ENCODE data around the gene GP5.

GP5 gene

GRCh38 chr3:194352667-194353246 is 46.3 kb downstream of the GP5 start (continued):
- TF ChIP-seq, protein P1, sequence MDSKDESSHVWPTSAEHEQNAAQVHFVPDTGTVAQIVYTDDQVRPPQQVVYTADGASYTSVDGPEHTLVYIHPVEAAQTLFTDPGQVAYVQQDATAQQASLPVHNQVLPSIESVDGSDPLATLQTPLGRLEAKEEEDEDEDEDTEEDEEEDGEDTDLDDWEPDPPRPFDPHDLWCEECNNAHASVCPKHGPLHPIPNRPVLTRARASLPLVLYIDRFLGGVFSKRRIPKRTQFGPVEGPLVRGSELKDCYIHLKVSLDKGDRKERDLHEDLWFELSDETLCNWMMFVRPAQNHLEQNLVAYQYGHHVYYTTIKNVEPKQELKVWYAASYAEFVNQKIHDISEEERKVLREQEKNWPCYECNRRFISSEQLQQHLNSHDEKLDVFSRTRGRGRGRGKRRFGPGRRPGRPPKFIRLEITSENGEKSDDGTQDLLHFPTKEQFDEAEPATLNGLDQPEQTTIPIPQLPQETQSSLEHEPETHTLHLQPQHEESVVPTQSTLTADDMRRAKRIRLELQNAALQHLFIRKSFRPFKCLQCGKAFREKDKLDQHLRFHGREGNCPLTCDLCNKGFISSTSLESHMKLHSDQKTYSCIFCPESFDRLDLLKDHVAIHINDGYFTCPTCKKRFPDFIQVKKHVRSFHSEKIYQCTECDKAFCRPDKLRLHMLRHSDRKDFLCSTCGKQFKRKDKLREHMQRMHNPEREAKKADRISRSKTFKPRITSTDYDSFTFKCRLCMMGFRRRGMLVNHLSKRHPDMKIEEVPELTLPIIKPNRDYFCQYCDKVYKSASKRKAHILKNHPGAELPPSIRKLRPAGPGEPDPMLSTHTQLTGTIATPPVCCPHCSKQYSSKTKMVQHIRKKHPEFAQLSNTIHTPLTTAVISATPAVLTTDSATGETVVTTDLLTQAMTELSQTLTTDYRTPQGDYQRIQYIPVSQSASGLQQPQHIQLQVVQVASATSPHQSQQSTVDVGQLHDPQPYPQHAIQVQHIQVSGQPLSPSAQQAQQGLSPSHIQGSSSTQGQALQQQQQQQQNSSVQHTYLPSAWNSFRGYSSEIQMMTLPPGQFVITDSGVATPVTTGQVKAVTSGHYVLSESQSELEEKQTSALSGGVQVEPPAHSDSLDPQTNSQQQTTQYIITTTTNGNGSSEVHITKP (tag by site-specific recombination; IDR thresholded peaks at IDR 0.05) = peak; percentile 81
- TF ChIP-seq ZNF184 (tag by site-specific recombination; IDR thresholded peaks at IDR 0.05) = no peak
- no peak for TF ChIP-seq SCRT2 (tag by site-specific recombination; IDR thresholded peaks at IDR 0.05)
- TF ChIP-seq, protein P2, sequence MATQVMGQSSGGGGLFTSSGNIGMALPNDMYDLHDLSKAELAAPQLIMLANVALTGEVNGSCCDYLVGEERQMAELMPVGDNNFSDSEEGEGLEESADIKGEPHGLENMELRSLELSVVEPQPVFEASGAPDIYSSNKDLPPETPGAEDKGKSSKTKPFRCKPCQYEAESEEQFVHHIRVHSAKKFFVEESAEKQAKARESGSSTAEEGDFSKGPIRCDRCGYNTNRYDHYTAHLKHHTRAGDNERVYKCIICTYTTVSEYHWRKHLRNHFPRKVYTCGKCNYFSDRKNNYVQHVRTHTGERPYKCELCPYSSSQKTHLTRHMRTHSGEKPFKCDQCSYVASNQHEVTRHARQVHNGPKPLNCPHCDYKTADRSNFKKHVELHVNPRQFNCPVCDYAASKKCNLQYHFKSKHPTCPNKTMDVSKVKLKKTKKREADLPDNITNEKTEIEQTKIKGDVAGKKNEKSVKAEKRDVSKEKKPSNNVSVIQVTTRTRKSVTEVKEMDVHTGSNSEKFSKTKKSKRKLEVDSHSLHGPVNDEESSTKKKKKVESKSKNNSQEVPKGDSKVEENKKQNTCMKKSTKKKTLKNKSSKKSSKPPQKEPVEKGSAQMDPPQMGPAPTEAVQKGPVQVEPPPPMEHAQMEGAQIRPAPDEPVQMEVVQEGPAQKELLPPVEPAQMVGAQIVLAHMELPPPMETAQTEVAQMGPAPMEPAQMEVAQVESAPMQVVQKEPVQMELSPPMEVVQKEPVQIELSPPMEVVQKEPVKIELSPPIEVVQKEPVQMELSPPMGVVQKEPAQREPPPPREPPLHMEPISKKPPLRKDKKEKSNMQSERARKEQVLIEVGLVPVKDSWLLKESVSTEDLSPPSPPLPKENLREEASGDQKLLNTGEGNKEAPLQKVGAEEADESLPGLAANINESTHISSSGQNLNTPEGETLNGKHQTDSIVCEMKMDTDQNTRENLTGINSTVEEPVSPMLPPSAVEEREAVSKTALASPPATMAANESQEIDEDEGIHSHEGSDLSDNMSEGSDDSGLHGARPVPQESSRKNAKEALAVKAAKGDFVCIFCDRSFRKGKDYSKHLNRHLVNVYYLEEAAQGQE (tag by site-specific recombination; IDR thresholded peaks at IDR 0.05) = no peak
- TF ChIP-seq, protein P3, sequence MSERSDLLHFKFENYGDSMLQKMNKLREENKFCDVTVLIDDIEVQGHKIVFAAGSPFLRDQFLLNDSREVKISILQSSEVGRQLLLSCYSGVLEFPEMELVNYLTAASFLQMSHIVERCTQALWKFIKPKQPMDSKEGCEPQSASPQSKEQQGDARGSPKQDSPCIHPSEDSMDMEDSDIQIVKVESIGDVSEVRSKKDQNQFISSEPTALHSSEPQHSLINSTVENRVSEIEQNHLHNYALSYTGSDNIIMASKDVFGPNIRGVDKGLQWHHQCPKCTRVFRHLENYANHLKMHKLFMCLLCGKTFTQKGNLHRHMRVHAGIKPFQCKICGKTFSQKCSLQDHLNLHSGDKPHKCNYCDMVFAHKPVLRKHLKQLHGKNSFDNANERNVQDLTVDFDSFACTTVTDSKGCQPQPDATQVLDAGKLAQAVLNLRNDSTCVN (tag by site-specific recombination; optimal IDR thresholded peaks at IDR 0.05) = no peak
- TF ChIP-seq GLIS1 (tag by site-specific recombination; IDR thresholded peaks at IDR 0.05) = no peak
- peak; percentile 61; the same call in 1 of the 2 replicates for TF ChIP-seq ZNF707 (tag by site-specific recombination; IDR thresholded peaks at IDR 0.05)
- TF ChIP-seq, protein P4, sequence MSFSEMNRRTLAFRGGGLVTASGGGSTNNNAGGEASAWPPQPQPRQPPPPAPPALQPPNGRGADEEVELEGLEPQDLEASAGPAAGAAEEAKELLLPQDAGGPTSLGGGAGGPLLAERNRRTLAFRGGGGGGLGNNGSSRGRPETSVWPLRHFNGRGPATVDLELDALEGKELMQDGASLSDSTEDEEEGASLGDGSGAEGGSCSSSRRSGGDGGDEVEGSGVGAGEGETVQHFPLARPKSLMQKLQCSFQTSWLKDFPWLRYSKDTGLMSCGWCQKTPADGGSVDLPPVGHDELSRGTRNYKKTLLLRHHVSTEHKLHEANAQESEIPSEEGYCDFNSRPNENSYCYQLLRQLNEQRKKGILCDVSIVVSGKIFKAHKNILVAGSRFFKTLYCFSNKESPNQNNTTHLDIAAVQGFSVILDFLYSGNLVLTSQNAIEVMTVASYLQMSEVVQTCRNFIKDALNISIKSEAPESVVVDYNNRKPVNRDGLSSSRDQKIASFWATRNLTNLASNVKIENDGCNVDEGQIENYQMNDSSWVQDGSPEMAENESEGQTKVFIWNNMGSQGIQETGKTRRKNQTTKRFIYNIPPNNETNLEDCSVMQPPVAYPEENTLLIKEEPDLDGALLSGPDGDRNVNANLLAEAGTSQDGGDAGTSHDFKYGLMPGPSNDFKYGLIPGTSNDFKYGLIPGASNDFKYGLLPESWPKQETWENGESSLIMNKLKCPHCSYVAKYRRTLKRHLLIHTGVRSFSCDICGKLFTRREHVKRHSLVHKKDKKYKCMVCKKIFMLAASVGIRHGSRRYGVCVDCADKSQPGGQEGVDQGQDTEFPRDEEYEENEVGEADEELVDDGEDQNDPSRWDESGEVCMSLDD (tag by site-specific recombination; IDR thresholded peaks at IDR 0.05) = peak; percentile 71
- TF ChIP-seq ZNF114 (tag by site-specific recombination; IDR thresholded peaks at IDR 0.05) = no peak
- TF ChIP-seq, protein P5, sequence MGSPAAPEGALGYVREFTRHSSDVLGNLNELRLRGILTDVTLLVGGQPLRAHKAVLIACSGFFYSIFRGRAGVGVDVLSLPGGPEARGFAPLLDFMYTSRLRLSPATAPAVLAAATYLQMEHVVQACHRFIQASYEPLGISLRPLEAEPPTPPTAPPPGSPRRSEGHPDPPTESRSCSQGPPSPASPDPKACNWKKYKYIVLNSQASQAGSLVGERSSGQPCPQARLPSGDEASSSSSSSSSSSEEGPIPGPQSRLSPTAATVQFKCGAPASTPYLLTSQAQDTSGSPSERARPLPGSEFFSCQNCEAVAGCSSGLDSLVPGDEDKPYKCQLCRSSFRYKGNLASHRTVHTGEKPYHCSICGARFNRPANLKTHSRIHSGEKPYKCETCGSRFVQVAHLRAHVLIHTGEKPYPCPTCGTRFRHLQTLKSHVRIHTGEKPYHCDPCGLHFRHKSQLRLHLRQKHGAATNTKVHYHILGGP (tag by site-specific recombination; IDR thresholded peaks at IDR 0.05) = peak; percentile 45; the same call in 1 of the 2 replicates
- peak; percentile 67; the same call in 1 of the 2 replicates for TF ChIP-seq PRDM6 (tag by site-specific recombination; IDR thresholded peaks at IDR 0.05)
- TF ChIP-seq ZEB2 (tag by site-specific recombination; IDR thresholded peaks at IDR 0.05) = peak; percentile 34; the same call in 1 of the 2 replicates
- TF ChIP-seq ZBTB48 (tag by site-specific recombination; IDR thresholded peaks at IDR 0.05) = no peak
- no peak for TF ChIP-seq KLF8 (tag by site-specific recombination; IDR thresholded peaks at IDR 0.05)
- no peak; the same call in 1 of the 2 replicates for TF ChIP-seq ZBTB21 (tag by site-specific recombination; IDR thresholded peaks at IDR 0.05)
- no peak for TF ChIP-seq PRDM1 (tag by site-specific recombination; IDR thresholded peaks at IDR 0.05)
- TF ChIP-seq ZNF211 (tag by site-specific recombination; IDR thresholded peaks at IDR 0.05; ENCODE audit: low read depth) = peak; percentile 51; the same call in 1 of the 2 replicates
- TF ChIP-seq ZNF776 (tag by site-specific recombination; IDR thresholded peaks at IDR 0.05; ENCODE audit: borderline replicate concordance) = no peak
- TF ChIP-seq ZNF555 (tag by site-specific recombination; conservative IDR thresholded peaks at IDR 0.05) = no peak
- peak; percentile 78; the same call in 1 of the 2 replicates for TF ChIP-seq ZNF2 (tag by site-specific recombination; IDR thresholded peaks at IDR 0.05)
- peak; percentile 45; the same call in 1 of the 2 replicates for TF ChIP-seq ZNF140 (tag by site-specific recombination; IDR thresholded peaks at IDR 0.05)
- TF ChIP-seq, protein P6, sequence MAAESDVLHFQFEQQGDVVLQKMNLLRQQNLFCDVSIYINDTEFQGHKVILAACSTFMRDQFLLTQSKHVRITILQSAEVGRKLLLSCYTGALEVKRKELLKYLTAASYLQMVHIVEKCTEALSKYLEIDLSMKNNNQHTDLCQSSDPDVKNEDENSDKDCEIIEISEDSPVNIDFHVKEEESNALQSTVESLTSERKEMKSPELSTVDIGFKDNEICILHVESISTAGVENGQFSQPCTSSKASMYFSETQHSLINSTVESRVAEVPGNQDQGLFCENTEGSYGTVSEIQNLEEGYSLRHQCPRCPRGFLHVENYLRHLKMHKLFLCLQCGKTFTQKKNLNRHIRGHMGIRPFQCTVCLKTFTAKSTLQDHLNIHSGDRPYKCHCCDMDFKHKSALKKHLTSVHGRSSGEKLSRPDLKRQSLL (tag by site-specific recombination; IDR thresholded peaks at IDR 0.05) = no peak
